Stimulated activated CD8-positive, alpha-beta memory T cell treated with anti-CD3 and anti-CD28 coated beads, Interleukin-4, amount 100 ng/mL, for 4 hours (primary cell): ENCODE data around the gene AHSG.

Experiments
- DNase-seq, 2 donors: peaks; one replicate each; pipeline ENCODE4 v3.0.0-alpha.2; 2020; ENCODE audit warnings: low read depth in 2 of 2, low spot score in 1 of 2

The AHSG gene

GRCh38 chr3:186637686-186638085 is 24.8 kb downstream of the AHSG start:
- DNase-seq = no peak

GRCh38 chr3:186638259-186638658 is 25.4 kb downstream of the AHSG start:
- no peak for DNase-seq

DNA sequence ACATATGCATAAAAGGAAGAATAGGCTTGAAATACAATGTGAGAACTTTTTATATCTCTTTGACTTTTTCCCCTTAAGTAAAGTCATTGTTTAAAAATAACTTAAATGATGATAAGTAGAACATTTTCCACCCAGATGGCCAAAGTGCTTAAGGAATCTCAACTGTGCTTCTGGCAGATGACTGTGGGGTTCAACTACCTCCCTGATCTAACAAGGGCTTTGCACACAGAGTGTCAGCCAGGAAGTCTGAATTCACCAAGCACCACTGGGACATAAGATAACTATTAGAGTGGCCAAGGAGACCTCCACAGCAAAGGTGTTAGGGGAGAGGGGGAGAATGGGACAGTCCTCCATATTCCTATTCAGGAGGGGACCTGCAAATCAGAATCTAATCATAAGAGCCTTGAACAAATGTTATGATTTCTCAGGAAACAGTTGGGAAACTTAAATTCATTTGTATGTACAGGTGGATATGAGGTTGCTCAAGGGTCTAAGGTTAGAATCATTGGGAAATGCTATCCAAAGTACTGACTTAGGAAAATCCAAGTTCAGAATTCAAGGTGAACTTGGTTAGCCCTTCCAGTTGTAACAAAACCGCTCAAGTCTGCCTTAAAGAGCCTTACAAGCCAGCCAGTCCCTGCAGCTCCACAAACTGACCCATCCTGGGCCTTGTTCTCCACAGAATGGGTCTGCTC is 27.1 kb downstream of the AHSG start, which contains the start of gene FETUB:
FETUB (plus strand) TSS at position 622 of the 695 bp plus-strand sequence; CDS start at position 684, 62 bp downstream.
- DNase-seq = no peak

GRCh38 chr3:186640473-186640818 is 27.6 kb downstream of the AHSG start:
- no peak for DNase-seq

GRCh38 chr3:186640929-186641328 is 28.1 kb downstream of the AHSG start:
- no peak for DNase-seq

GRCh38 chr3:186642014-186642413 is 29.2 kb downstream of the AHSG start:
- DNase-seq = no peak

DNA sequence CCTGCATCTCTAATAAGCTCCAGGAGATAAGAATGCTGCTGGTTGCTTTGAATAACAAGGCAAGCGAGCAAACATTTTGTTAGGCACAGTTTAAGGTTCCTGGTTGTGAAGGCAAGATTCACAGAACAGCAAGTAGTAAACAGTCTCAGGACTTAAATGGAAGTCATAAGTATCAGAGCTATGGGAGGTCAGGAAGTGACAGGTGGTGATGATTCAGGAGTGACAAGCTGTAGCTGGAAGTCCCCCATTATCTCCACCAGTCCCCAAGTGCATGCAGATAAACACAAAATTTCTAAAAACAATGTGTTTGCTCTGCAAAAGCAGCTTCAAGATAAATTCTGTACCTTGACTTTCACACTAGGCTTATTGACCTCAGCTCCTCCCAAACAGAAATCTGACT is 30.6 kb downstream of the AHSG start:
- DNase-seq = no peak

- no peak for DNase-seq
These were observed 31.8 kb downstream of the AHSG start for GRCh38 chr3:186644683-186645082.

DNA sequence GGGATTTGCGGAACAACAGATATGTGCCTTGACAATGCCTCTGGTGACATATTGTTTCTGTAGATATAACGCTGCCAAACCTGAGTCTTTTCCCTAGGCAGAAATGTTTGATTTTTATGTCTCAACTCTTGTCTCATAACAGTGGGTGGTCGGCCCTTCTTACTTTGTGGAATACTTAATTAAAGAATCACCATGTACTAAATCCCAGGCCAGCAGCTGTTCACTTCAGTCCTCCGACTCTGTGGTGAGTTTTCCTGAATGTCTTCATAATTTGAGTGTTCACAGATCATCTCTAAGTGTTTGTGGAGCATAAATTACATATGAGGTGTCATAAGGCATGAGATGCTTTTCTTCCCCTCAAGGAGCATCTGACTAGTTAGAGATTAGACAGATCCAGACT is 33.2 kb downstream of the AHSG start:
- no peak for DNase-seq

GRCh38 chr3:186646841-186647240 is 34.0 kb downstream of the AHSG start:
- DNase-seq = no peak

- DNase-seq = no peak
These were observed 36.0 kb downstream of the AHSG start for GRCh38 chr3:186648851-186649250.

DNA sequence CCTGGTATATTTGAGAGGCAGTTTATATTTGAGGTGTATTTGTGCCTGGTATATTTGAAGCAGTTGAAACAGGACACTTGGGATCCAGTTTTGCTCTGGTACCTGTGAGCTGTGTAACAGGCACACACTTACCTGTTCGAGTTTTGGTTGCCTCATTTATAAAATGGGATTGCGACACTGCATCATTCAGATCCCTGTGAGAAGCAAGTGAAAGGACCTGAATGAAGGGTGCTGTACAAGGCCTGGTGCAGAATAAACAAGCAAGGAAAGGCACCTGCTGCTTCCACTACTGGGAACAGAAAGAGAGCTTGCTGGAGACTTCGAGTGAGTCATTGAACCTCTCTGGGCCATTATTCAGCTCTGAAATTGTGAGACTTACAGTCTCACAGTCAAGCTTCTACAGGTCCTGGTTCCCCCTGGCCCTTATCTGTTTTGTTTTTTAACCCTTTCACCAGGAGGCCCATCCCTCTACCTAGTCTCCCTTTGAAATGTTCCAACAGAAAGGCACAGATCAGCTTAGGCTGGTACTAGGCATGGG is 38.9 kb downstream of the AHSG start:
- no peak for DNase-seq

DNA sequence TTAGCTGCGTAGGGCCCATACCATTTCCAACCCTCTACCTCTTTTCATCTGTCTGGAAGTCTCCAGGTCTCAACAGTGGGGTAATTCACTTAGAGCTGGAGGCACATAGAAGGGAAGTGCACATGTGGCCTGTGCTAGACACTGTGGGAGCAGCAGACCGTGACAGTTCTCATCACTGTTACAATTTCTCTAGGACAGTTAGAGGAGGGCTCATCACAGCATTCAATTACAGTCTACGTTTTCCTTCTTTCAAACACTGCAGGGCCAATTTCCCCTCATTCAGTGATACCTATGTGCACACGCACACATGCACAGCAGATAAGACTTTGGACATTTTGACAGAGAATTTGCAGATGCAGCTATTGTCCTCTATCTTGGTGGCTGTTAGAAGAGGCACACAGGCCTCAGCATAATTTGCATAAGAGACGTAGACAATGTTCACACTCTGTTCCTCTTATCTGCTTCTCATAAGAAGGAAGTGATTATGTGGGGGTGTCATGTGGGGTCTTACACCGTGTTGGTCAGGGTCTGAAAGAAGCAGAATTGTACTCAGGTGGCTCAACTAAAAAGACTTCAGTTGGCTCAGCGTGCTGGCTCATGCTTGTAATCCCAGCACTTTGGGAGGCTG is 40.3 kb downstream of the AHSG start:
- no peak for DNase-seq

DNA sequence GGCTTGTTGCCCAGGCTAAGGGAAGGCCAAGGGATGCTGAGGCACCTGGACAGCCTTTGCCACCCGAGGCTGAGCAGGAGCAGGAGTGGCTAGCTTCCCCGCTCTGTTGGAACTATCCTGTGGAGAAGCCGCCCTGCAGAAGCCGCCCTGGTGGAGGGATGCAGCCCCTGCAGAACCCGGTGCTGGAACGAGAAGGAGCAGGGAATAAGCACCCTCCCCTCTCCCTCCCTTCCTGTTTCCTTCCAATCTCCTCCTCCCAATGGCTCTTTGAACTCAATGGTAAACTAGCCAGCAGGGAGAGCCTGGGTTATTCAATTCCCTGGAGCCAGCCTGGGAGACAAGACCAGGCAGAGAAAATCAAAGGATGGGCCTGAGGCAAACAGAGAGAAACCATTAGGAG is 41.1 kb downstream of the AHSG start:
- no peak for DNase-seq

DNA sequence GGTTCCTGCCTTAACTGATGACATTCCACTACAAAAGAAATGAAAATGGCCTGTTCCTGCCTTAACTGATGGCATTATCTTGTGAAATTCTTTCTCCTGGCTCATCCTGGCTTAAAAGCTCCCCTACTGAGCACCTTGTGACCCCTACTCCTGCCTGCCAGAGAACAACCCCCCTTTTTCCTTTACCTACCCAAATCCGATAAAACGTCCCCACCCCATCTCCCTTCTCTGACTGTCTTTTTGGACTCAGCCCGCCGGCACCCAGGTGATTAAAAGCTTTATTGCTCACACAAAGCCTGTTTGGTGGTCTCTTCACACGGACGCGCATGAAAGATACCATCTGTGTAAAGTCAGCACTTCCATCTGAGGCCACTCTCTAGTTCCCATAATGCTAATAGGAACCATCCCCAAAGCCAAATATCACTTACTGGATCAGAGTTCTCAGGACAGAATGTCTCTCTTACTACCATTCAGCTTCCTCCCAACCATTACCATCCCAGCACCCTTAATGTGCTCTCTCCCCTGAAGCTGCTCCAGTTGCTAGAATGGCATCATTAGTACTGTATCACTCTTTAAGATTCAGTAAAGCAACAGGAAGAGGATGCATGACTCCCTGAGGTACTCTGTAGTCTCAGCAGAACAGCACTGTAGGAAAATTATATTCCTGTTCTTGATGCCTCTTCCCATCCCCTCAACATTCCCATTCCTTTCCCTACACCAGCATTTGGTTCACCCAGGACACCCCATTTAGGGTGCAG is 50.7 kb downstream of the AHSG start:
- no peak for DNase-seq

- no peak for DNase-seq
These were observed 51.2 kb downstream of the AHSG start for GRCh38 chr3:186664119-186664495.

DNA sequence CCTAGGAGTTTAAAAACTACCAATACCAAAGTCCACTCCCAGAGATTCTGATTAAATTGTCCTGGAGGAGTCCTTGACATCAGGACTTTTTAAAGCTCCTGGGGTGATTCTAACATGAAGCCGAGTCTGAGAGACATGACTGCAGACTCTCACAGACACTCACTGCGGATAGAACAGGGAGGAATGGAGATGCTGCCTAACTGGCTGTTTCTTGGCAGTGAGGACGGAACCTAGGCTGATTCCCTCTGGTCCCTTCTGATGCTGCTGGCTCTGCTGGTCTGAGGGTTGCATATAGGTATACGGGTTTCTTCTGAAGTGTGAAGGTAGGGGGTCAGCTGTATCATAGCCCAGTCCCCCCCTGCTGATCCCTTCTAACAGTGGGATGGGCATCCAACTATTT is 51.6 kb downstream of the AHSG start:
- DNase-seq = no peak

DNA sequence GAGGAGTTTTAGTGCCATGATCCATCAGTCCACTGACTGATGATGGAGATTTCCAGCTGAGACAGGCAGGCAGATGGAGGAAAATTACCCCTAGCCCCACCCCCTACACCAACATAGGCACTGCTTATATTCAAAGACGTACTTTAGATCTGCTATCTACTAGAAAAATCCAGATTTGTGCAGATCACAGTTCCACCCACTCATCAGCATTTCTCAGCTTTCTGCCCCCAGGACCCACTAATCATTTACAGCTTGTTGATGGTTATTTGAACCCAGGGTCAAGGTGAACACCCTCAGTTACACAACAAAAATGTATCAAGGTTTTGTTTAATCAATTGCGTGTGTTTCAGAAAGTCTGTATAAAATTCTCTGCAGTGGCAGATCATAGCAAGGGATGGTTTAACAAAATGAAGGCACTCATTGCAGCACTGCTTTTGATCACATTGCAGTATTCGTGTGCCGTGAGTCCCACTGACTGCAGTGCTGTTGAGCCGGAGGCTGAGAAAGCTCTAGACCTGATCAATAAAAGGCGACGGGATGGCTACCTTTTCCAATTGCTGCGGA is 52.8 kb downstream of the AHSG start, which contains the start of gene HRG:
HRG (plus strand) TSS at position 390 of the 564 bp plus-strand sequence; CDS start at position 408, 18 bp downstream.
- no peak for DNase-seq

DNA sequence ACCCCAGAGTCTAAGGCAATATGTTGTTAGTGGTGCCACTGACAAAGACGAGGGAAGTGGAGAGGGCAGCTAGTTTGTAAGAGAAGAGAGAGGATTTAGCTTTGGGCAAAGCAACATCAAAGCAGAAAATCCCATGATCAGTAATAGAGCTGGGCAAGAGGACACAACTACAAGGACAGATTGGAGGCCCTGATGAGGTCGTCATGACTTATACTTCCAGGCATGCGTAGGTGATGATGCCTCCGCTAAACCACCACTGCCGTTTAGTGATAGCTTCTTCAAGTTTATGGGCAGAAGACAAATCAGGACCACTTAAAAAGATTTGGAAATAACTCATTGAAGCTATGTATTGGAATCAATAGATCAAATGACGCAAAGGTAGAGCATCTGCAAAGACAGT is 55.6 kb downstream of the AHSG start:
- no peak for DNase-seq

DNA sequence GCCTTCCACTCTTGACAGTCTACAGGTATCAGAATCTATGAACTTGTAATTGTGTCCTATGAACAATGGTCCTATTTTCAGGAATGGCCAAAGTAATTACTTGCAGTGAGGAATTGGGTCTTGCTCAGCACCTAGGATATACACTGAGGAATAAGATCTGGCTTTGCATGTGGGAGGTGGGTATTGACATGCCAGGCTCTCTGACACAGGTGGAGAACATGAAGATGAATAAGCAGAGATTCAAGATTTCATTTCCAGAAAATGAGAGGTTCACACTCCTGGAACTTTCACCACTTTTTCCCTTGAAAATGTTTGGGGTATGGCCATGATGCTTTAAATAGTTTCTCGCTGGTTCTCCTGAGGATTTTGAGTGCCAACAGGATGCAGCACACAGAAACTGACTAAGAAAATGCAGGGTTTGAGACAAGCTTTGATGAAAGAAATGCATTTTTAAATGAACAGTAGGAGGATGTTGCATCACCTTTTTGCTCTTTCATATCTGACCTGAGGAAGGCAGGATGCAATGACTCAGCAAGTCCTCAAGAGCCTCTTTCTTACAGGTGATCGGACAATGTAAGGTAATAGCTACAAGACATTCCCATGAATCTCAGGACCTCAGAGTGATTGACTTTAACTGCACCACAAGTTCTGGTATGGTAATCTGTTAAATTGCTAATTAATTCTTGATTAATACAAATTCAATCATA is 56.7 kb downstream of the AHSG start:
- DNase-seq = no peak

- DNase-seq = no peak
These were observed 57.3 kb downstream of the AHSG start for GRCh38 chr3:186670155-186670554.
